Neural cell (in vitro differentiated cells): ENCODE results near the gene SV2C. TPM values are rescaled to one million over a fixed set of nuclear protein-coding genes. Genes with fewer than 3 reads are reported as not detected.

ENCODE experiments used
- H2AFZ ChIP-seq: fragments of 200-600, 300-800 bp; sonication (generic), shearing (Covaris generic); 2 replicates; pipeline ENCODE4 v1.6.0; 2014; ENCODE audit warnings: low read depth, mild to moderate bottlenecking, antibody characterized with exemption, low read length, moderate library complexity
- H3F3A ChIP-seq: fragments of 200-600 bp; shearing (Covaris generic); 2 replicates; pipeline ENCODE4 v1.6.1; 2016; ENCODE audit warnings: mild to moderate bottlenecking, moderate library complexity, mixed read lengths, antibody characterized with exemption, low read length; ENCODE audit not compliant: insufficient read depth, poor library complexity, severe bottlenecking
- H3K27ac ChIP-seq: fragments of 200-600, 300-800 bp; sonication (generic), shearing (Covaris generic); 2 replicates; pipeline ENCODE4 v1.5.1; 2014; ENCODE audit warnings: mild to moderate bottlenecking, low read length, moderate library complexity
- H3K27me3 ChIP-seq: fragments of 300-800, 200-600 bp; sonication (generic), shearing (Covaris generic); 2 replicates; pipeline ENCODE4 v1.6.0; 2014; ENCODE audit warnings: mild to moderate bottlenecking, low read depth, low read length, moderate library complexity; ENCODE audit not compliant: insufficient read depth
- H3K36me3 ChIP-seq: fragments of 300-800, 200-600 bp; sonication (generic), shearing (Covaris generic); 2 replicates; pipeline ENCODE4 v1.5.1; 2014; ENCODE audit warnings: mild to moderate bottlenecking, antibody characterized with exemption, low read length, moderate library complexity; ENCODE audit not compliant: insufficient read depth
- H3K4me2 ChIP-seq: fragments of 300-800, 200-600 bp; sonication (generic), shearing (Covaris generic); 2 replicates; pipeline ENCODE4 v1.6.0; 2014; ENCODE audit warnings: mild to moderate bottlenecking, low read length
- H3K4me3 ChIP-seq: fragments of 300-800, 200-600 bp; sonication (generic), shearing (Covaris generic); 2 replicates; pipeline ENCODE4 v1.5.1; 2014; ENCODE audit warnings: mild to moderate bottlenecking, low read length, moderate library complexity
- H3K79me2 ChIP-seq: fragments of 200-600 bp; shearing (Covaris generic); replicated peaks from 2 replicates; pipeline ENCODE4 v1.6.0; 2014; ENCODE audit warnings: mild to moderate bottlenecking, low read length, moderate library complexity; ENCODE audit not compliant: insufficient read depth
- H3K9ac ChIP-seq: fragments of 300-800, 200-600 bp; sonication (generic), shearing (Covaris generic); 2 replicates; pipeline ENCODE4 v1.6.1; 2016; ENCODE audit warnings: mild to moderate bottlenecking, low read length, mixed read lengths
- H3K9me2 ChIP-seq: fragments of 200-600 bp; shearing (Covaris generic); 2 replicates; pipeline ENCODE4 v1.6.1; 2016; ENCODE audit warnings: mild to moderate bottlenecking, low read length, mixed read lengths; ENCODE audit not compliant: insufficient read depth
- H3K9me3 ChIP-seq: fragments of 200-600, 300-800 bp; sonication (generic), shearing (Covaris generic); 2 replicates; pipeline ENCODE4 v1.6.1; 2016; ENCODE audit warnings: mild to moderate bottlenecking, mixed run types, low read length, moderate library complexity, mixed read lengths
- H4K20me1 ChIP-seq: fragments of 200-600 bp; shearing (Covaris generic); 2 replicates; pipeline ENCODE4 v1.6.1; 2016; ENCODE audit warnings: mild to moderate bottlenecking, mixed run types; ENCODE audit not compliant: insufficient read depth
- EP300 ChIP-seq: fragments of 450-650 bp; conservative IDR thresholded peaks from 2 replicates; pipeline ENCODE4 v1.6.1; 2014; ENCODE audit warnings: antibody characterized with exemption, mild to moderate bottlenecking, moderate library complexity; ENCODE audit not compliant: poor library complexity, severe bottlenecking
- EZH2 ChIP-seq: fragments of 200-600, 300-800 bp; shearing (Covaris generic), sonication (generic); IDR thresholded peaks from 2 replicates; pipeline ENCODE4 v1.6.1; 2014; ENCODE audit warnings: antibody characterized with exemption, low read length, borderline replicate concordance, mild to moderate bottlenecking; ENCODE audit not compliant: insufficient read depth, poor library complexity, severe bottlenecking
- MXI1 ChIP-seq: fragments of 450-650 bp; conservative IDR thresholded peaks from 2 replicates; pipeline ENCODE4 v1.6.1; 2014; ENCODE audit warnings: antibody characterized with exemption, mild to moderate bottlenecking; ENCODE audit not compliant: poor library complexity, severe bottlenecking
- POLR2AphosphoS5 ChIP-seq: IDR thresholded peaks from 2 replicates; pipeline ENCODE4 v1.6.1; 2012
- RAD21 ChIP-seq: fragments of 450-650 bp; conservative IDR thresholded peaks from 2 replicates; pipeline ENCODE4 v1.6.1; 2014; ENCODE audit warnings: antibody characterized with exemption, mild to moderate bottlenecking, moderate library complexity
- SMC3 ChIP-seq: fragments of 450-650 bp; conservative IDR thresholded peaks from 2 replicates; pipeline ENCODE4 v1.6.1; 2014; ENCODE audit warnings: antibody characterized with exemption, mild to moderate bottlenecking, moderate library complexity; ENCODE audit not compliant: poor library complexity
- TAF1 ChIP-seq: IDR thresholded peaks from 2 replicates; pipeline ENCODE4 v1.6.1; 2012; ENCODE audit warnings: low read depth
- polyA plus RNA-seq: library from polyadenylated mRNA; depleted of rRNA; stranded (reverse); fragments of >200 nt; gene quantifications from 2 replicates; pipeline ENCODE4 v1.2.3, GENCODE V29; 2014
- TF ChIP-seq, protein P1 (sequence below): IDR thresholded peaks from 2 replicates; pipeline ENCODE4 v1.6.1; 2012; ENCODE audit warnings: borderline replicate concordance
- TF ChIP-seq, protein P2 (sequence below): fragments of 450-650 bp; IDR thresholded peaks from 2 replicates; pipeline ENCODE4 v1.5.1; 2014; ENCODE audit warnings: antibody characterized with exemption, mild to moderate bottlenecking, moderate library complexity; ENCODE audit not compliant: poor library complexity, severe bottlenecking

SV2C gene
- polyA plus RNA-seq, 1 donor from 2014 or later = 0.45 TPM

DNA sequence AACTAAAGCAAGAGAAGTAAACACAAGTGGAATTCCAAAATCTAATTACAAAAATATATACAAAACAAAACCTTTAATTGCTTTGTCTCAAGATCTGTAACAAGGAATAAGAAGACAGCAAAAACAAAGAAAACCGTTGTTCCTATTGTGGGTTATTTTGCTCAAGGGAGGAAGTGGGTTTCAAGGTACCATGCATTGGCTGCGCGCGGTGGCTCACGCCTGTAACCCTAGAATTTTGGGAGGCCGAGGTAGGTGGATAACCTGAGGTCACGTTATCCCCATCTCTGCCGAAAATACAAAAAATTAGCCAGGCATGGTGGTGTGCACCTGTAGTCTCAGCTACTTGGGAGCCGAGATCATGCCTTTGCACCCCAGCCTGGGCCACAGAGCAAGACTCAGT, 307.8 kb downstream of the SV2C start:
- H4K20me1 ChIP-seq = no peaks in the 10 kb centered on the region
- no peak overlapping the region for H3K4me3 ChIP-seq
- H3K9me2 ChIP-seq = no peaks in the 10 kb centered on the region
- no peaks in the 10 kb centered on the region for H3K79me2 ChIP-seq
- no peaks in the 10 kb centered on the region for H3K36me3 ChIP-seq
- no peaks in the 10 kb centered on the region for H3K9me3 ChIP-seq
- H3K27me3 ChIP-seq = no peaks in the 10 kb centered on the region
- no peak overlapping the region for H3K4me2 ChIP-seq
- no peak overlapping the region for H3K27ac ChIP-seq
- H3F3A ChIP-seq = no peaks in the 10 kb centered on the region
- no peak for TF ChIP-seq POLR2AphosphoS5
- H2AFZ ChIP-seq = no peak overlapping the region
- H3K9ac ChIP-seq = no peak overlapping the region

DNA sequence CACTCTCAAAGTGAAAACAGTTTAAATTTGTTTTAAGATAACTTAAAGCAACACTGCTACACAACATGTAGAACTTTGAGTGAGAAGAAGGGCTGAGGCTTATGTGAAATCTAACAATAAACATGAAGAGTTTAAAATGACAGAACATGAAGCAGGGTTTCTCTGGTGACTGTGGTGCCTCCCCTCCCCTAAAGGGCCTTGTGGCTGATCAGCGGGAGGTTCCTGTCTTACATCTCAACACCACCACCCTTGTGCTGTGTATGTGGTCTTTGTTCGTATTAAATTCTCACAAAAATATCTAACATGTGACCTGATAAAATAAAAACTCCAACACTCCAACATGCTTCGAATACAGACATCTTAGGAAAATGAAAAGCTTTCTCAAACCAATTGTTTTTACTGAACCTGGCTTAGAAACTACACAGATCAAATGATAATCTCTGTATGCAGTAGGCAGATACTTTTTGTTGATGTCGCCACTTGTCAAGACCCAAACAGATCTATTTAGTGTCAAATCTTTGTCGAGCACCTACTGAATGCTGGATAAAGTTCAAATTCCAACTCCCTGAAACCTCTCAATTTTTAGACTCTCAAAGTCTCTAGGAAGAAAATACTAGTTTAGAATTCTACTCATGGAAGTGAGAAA, 310.0 kb downstream of the SV2C start:
- H3K79me2 ChIP-seq = no peaks in the 10 kb centered on the region
- H3K27ac ChIP-seq = no peak overlapping the region
- H3K36me3 ChIP-seq = no peaks in the 10 kb centered on the region
- no peaks in the 10 kb centered on the region for H3K9me3 ChIP-seq
- H3K4me2 ChIP-seq = no peak overlapping the region
- no peaks in the 10 kb centered on the region for H4K20me1 ChIP-seq
- no peaks in the 10 kb centered on the region for H3K27me3 ChIP-seq
- H3K9me2 ChIP-seq = no peaks in the 10 kb centered on the region
- no peaks in the 10 kb centered on the region for H3F3A ChIP-seq
- H3K9ac ChIP-seq = no peak overlapping the region
- no peak overlapping the region for H3K4me3 ChIP-seq
- H2AFZ ChIP-seq = no peak overlapping the region
- TF ChIP-seq EZH2 (no peak), MXI1 (no peak), TAF1 (no peak), RAD21 (no peak), EP300 (no peak), SMC3 (no peak), POLR2AphosphoS5 (no peak)
- TF ChIP-seq, protein P1, sequence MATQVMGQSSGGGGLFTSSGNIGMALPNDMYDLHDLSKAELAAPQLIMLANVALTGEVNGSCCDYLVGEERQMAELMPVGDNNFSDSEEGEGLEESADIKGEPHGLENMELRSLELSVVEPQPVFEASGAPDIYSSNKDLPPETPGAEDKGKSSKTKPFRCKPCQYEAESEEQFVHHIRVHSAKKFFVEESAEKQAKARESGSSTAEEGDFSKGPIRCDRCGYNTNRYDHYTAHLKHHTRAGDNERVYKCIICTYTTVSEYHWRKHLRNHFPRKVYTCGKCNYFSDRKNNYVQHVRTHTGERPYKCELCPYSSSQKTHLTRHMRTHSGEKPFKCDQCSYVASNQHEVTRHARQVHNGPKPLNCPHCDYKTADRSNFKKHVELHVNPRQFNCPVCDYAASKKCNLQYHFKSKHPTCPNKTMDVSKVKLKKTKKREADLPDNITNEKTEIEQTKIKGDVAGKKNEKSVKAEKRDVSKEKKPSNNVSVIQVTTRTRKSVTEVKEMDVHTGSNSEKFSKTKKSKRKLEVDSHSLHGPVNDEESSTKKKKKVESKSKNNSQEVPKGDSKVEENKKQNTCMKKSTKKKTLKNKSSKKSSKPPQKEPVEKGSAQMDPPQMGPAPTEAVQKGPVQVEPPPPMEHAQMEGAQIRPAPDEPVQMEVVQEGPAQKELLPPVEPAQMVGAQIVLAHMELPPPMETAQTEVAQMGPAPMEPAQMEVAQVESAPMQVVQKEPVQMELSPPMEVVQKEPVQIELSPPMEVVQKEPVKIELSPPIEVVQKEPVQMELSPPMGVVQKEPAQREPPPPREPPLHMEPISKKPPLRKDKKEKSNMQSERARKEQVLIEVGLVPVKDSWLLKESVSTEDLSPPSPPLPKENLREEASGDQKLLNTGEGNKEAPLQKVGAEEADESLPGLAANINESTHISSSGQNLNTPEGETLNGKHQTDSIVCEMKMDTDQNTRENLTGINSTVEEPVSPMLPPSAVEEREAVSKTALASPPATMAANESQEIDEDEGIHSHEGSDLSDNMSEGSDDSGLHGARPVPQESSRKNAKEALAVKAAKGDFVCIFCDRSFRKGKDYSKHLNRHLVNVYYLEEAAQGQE = no peak
- TF ChIP-seq, protein P2, sequence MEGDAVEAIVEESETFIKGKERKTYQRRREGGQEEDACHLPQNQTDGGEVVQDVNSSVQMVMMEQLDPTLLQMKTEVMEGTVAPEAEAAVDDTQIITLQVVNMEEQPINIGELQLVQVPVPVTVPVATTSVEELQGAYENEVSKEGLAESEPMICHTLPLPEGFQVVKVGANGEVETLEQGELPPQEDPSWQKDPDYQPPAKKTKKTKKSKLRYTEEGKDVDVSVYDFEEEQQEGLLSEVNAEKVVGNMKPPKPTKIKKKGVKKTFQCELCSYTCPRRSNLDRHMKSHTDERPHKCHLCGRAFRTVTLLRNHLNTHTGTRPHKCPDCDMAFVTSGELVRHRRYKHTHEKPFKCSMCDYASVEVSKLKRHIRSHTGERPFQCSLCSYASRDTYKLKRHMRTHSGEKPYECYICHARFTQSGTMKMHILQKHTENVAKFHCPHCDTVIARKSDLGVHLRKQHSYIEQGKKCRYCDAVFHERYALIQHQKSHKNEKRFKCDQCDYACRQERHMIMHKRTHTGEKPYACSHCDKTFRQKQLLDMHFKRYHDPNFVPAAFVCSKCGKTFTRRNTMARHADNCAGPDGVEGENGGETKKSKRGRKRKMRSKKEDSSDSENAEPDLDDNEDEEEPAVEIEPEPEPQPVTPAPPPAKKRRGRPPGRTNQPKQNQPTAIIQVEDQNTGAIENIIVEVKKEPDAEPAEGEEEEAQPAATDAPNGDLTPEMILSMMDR = no peak

DNA sequence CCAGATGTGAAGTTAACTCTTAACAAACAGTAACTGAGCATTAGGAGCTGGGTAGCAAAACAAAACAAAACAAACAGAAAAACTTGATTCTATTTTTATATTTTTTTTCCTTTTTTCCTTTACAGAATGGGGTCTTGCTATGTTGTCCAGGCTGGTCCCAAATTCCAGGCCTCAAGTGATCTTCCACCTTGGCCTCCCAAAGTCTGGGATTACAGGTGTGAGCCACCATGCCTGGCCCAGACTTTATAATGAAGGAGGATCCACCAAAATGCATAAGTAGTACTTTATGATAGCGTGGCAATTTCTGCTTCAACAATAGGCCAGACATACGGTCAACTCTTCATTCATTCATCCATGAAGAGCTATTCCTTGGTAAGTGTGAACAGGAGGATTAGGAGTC, 314.0 kb downstream of the SV2C start:
- TF ChIP-seq, protein P1 = no peak
- TF ChIP-seq RAD21 = no peak
- no peak for TF ChIP-seq POLR2AphosphoS5
- no peak for TF ChIP-seq TAF1
- TF ChIP-seq MXI1 = no peak
- TF ChIP-seq, protein P2 = no peak
- no peak for TF ChIP-seq SMC3
- no peak for TF ChIP-seq EP300
- no peak for TF ChIP-seq EZH2
- Histone ChIP-seq H3F3A (no peaks in the 10 kb centered on the region), H3K9me2 (no peaks in the 10 kb centered on the region), H3K79me2 (no peaks in the 10 kb centered on the region), H3K27ac (no peak overlapping the region), H4K20me1 (no peaks in the 10 kb centered on the region), H3K4me2 (no peak overlapping the region), H3K9ac (no peak overlapping the region), H3K36me3 (no peaks in the 10 kb centered on the region), H2AFZ (no peak overlapping the region), H3K27me3 (peaks cover 4% of the 10 kb centered on the region), H3K9me3 (no peaks in the 10 kb centered on the region), H3K4me3 (no peak overlapping the region)
